K562 (cell line): ENCODE data around the gene PTCH2. TPM values are rescaled to one million over a fixed set of nuclear protein-coding genes. Genes with fewer than 3 reads are reported as not detected.

ENCODE experiments used
- ATAC-seq: fragments of 200-7000 bp; cut with Tn5 transposase; 3 replicates; pipeline ENCODE4 v1.9.1; 2020; ENCODE audit warnings: moderate library complexity
- BruUV-seq: library from RNA; stranded (reverse); fragments of 400-500 nt; replicated peaks from 2 replicates; lab custom pipeline; 2021; lab: Mats Ljungman, UMichigan
- CTCF ChIA-PET: fragments of 300-600 bp; formaldehyde crosslinking; extraction: SDS; loops from one replicate; lab custom pipeline; 2021; ENCODE audit warnings: low intra/inter-chr PET ratio; lab: Yijun Ruan, JAX
- POLR2A ChIA-PET: fragments of 300-600, 350-650 bp; sonication (Branson Sonifier 250); formaldehyde crosslinking; extraction: SDS; loops from one replicate; lab custom pipeline; 2021; ENCODE audit warnings: antibody characterized with exemption, inconsistent platforms; lab: Yijun Ruan, JAX
- DNase-seq, 4 experiments: peaks; one replicate each; pipeline versions ENCODE4 v3.0.0 to v3.0.0-alpha.2; 2011 to 2018; ENCODE audit warnings: low spot score in 3 of 4, mixed read lengths in 3 of 4; ENCODE audit errors: extremely low read depth in 1 of 4
- FAIRE-seq: peaks from 2 replicates; lab custom pipeline; 2011; peaks lifted over from hg19 to GRCh38; lab: Jason Lieb, UNC
- H2AFZ ChIP-seq: 2 replicates; pipeline ENCODE4 v1.6.0; 2011; ENCODE audit warnings: low read depth, low read length, control low read depth, inconsistent platforms
- H3K27ac ChIP-seq: fragments of 200-600 bp; 3 replicates; pipeline ENCODE4 v1.8.0; 2011; ENCODE audit warnings: low read depth, mild to moderate bottlenecking, control low read depth, inconsistent platforms, low read length, moderate library complexity, mixed read lengths; ENCODE audit errors: extremely low read depth
- H3K27me3 ChIP-seq, 2 experiments: fragments of 300-600 bp in 1 of 2; 2 replicates in 1 of 2; 3 replicates in 1 of 2; pipeline versions ENCODE4 v1.6.0 to v1.8.0; 2011; ENCODE audit warnings: inconsistent platforms in 2 of 2, low read length in 2 of 2, mild to moderate bottlenecking in 1 of 2, mixed read lengths in 1 of 2, moderate library complexity in 1 of 2; ENCODE audit not compliant: control insufficient read depth in 2 of 2, insufficient read depth in 2 of 2
- H3K36me3 ChIP-seq: fragments of 300-600 bp; 3 replicates; pipeline ENCODE4 v1.8.0; 2011; ENCODE audit warnings: mild to moderate bottlenecking, low read length, inconsistent platforms; ENCODE audit not compliant: control insufficient read depth, insufficient read depth
- H3K4me1 ChIP-seq, 2 experiments: fragments of 200-600 bp in 1 of 2; replicated peaks in 1 of 2; 2 replicates in 1 of 2; 3 replicates in 1 of 2; pipeline versions ENCODE4 v1.5.1 to v1.8.0; 2011; ENCODE audit warnings: inconsistent platforms in 2 of 2, low read length in 2 of 2, mild to moderate bottlenecking in 1 of 2, mixed read lengths in 1 of 2, moderate library complexity in 1 of 2; ENCODE audit not compliant: control insufficient read depth in 2 of 2, insufficient read depth in 2 of 2
- H3K4me2 ChIP-seq: 2 replicates; pipeline ENCODE4 v1.6.1; 2011; ENCODE audit warnings: low read length, control low read depth, inconsistent platforms, mixed read lengths; ENCODE audit not compliant: insufficient read depth
- H3K4me3 ChIP-seq: fragments of 200-600 bp; sonication (generic), shearing (Covaris generic); 2 replicates; pipeline ENCODE4 v1.5.1; 2016; ENCODE audit warnings: control low read depth, inconsistent platforms
- H3K79me2 ChIP-seq: fragments of 200-600 bp; 3 replicates; pipeline ENCODE4 v1.8.0; 2011; ENCODE audit warnings: low read length, inconsistent platforms; ENCODE audit not compliant: control insufficient read depth, insufficient read depth
- H3K9ac ChIP-seq, 2 experiments: 2 replicates each; pipeline versions ENCODE4 v1.6.0 to v1.6.1; 2011; ENCODE audit warnings: low read depth in 2 of 2, low read length in 2 of 2, control low read depth in 1 of 2, inconsistent platforms in 1 of 2, mild to moderate bottlenecking in 1 of 2, mixed read lengths in 1 of 2; ENCODE audit not compliant: insufficient read depth in 1 of 2
- H3K9me1 ChIP-seq: one replicate; pipeline ENCODE4 v1.6.0; 2011; ENCODE audit warnings: inconsistent platforms, mild to moderate bottlenecking, low read length, moderate library complexity; ENCODE audit not compliant: control insufficient read depth, insufficient read depth
- H3K9me3 ChIP-seq: replicated peaks from 2 replicates; pipeline ENCODE4 v1.5.1; 2011; ENCODE audit warnings: low read depth, low read length, inconsistent platforms; ENCODE audit not compliant: control insufficient read depth, insufficient read depth
- H4K20me1 ChIP-seq: replicated peaks from 2 replicates; pipeline ENCODE4 v1.6.1; 2011; ENCODE audit warnings: low read length, inconsistent platforms, mixed read lengths; ENCODE audit not compliant: control insufficient read depth, insufficient read depth
- CAMTA2 ChIP-seq: fragments of 250-450 bp; sonication (Bioruptor Pico); conservative IDR thresholded peaks from 2 replicates; pipeline ENCODE4 v1.5.1; 2022
- CBX5 ChIP-seq: IDR thresholded peaks from 2 replicates; pipeline ENCODE4 v1.6.1; 2014; ENCODE audit warnings: low read depth, borderline replicate concordance
- CEBPG ChIP-seq, 3 experiments: fragments of 200-800 bp in 1 of 3; sonication (Bioruptor generic) in 1 of 3; sonication (generic) in 1 of 3; formaldehyde crosslinking in 1 of 3; IDR thresholded peaks in 2 of 3; conservative IDR thresholded peaks in 1 of 3; 2 replicates each; pipeline versions ENCODE4 v1.6.1 to v1.8.0; 2016 to 2022; ENCODE audit warnings: missing compliant biosample characterization in 2 of 3, missing genetic modification characterization in 2 of 3, mild to moderate bottlenecking in 1 of 3, missing genetic modification reagents in 1 of 3
- CREB3L1 ChIP-seq: fragments of 450-650 bp; IDR thresholded peaks from 2 replicates; pipeline ENCODE4 v1.6.1; 2014; ENCODE audit warnings: low read depth, mild to moderate bottlenecking, moderate library complexity, borderline replicate concordance
- DLX4 ChIP-seq: fragments of 250-450 bp; sonication (Bioruptor Pico); IDR thresholded peaks from 2 replicates; pipeline ENCODE4 v1.6.1; 2021; ENCODE audit warnings: mild to moderate bottlenecking
- ETS2 ChIP-seq: IDR thresholded peaks from 2 replicates; pipeline ENCODE4 v1.6.1; 2016; ENCODE audit warnings: borderline replicate concordance, missing genetic modification characterization, mild to moderate bottlenecking, moderate library complexity, missing compliant biosample characterization; ENCODE audit not compliant: poor library complexity, severe bottlenecking
- HMGN3 ChIP-seq: IDR thresholded peaks from 2 replicates; pipeline ENCODE4 v1.6.1; 2011; ENCODE audit warnings: borderline replicate concordance, low read depth, mild to moderate bottlenecking, mixed read lengths, low read length; ENCODE audit not compliant: insufficient read length; ENCODE audit errors: extremely low read depth
- PHF8 ChIP-seq: fragments of 200-600 bp; sonication (generic); IDR thresholded peaks from 2 replicates; pipeline ENCODE4 v1.6.1; 2012; ENCODE audit warnings: mixed run types, mild to moderate bottlenecking, inconsistent platforms, low read length, moderate library complexity, borderline replicate concordance
- POLR2AphosphoS5 ChIP-seq: IDR thresholded peaks from 2 replicates; pipeline ENCODE4 v1.6.1; 2011; ENCODE audit warnings: mild to moderate bottlenecking, low read depth, low read length, moderate library complexity; ENCODE audit not compliant: control insufficient read depth, insufficient read depth
- POLR2G ChIP-seq: fragments of 200-400 bp; formaldehyde crosslinking; IDR thresholded peaks from 2 replicates; pipeline ENCODE4 v1.6.1; 2017; ENCODE audit warnings: low read depth, mild to moderate bottlenecking, antibody characterized with exemption, low read length, moderate library complexity
- SMAD1 ChIP-seq: fragments of 150-350 bp; IDR thresholded peaks from 2 replicates; pipeline ENCODE4 v1.6.1; 2014; ENCODE audit warnings: low read length, low read depth; ENCODE audit not compliant: partially characterized antibody
- TAF9B ChIP-seq: fragments of 450-650 bp; IDR thresholded peaks from 2 replicates; pipeline ENCODE4 v1.6.1; 2018; ENCODE audit warnings: mild to moderate bottlenecking; ENCODE audit not compliant: partially characterized antibody
- TCFL5 ChIP-seq: fragments of 250-450 bp; sonication (Bioruptor Pico); conservative IDR thresholded peaks from 2 replicates; pipeline ENCODE4 v1.6.1; 2021; ENCODE audit warnings: mild to moderate bottlenecking, moderate library complexity, matching md5 sums
- ZBED1 ChIP-seq: IDR thresholded peaks from 2 replicates; pipeline ENCODE4 v1.6.1; 2014
- ZBTB43 ChIP-seq: sonication (generic); formaldehyde crosslinking; IDR thresholded peaks from 2 replicates; pipeline ENCODE4 v1.8.0; 2023; ENCODE audit warnings: mild to moderate bottlenecking, missing genetic modification reagents
- WGBS: fragments of 100-300 bp; shearing (Covaris generic); methylation state at CpG from one replicate; pipeline ENCODE4 v1.1.6; 2016; ENCODE audit warnings: low coverage, mixed read lengths; ENCODE audit not compliant: insufficient coverage; ENCODE audit errors: missing lambda C conversion rate; 5-methylcytosine and 5-hydroxymethylcytosine counted together
- in situ Hi-C: fragments of 300-500 bp; cut with MboI; formaldehyde crosslinking; loops from 4 replicates; pipeline ENCODE4 v1.15.0; 2018; ENCODE audit warnings: inconsistent platforms, mixed read lengths
- intact Hi-C: fragments of 100-400 bp; cut with micrococcal nuclease; formaldehyde crosslinking; loops from 2 replicates; pipeline ENCODE4 v1.14.2; 2022
- polyA plus RNA-seq, 8 experiments: library from polyadenylated mRNA; depleted of rRNA in 4 of 8; stranded (reverse) in 5 of 8; unstranded in 3 of 8; fragments of >200 nt; fragmentation: Nextera tagmentation in 2 of 8; fragmentation: Illumina TruSeq in 1 of 8; extraction: Ambion mirVana in 2 of 8; extraction: Trizol in 1 of 8; gene quantifications; 2 replicates each; pipeline versions ENCODE4 v1.2.1 to v1.2.3, GENCODE V29; 2011 to 2014; ENCODE audit warnings: inconsistent platforms in 1 of 8, missing spikeins in 1 of 8
- total RNA-seq, 7 experiments: library from RNA; depleted of rRNA in 6 of 7; stranded (reverse); fragments of >200 nt in 6 of 7; fragmentation: Illumina TruSeq in 2 of 7; extraction: Trizol in 2 of 7; gene quantifications; 2 replicates each; pipeline versions ENCODE4 v1.2.1 to v1.2.3, GENCODE V29; 2011 to 2021; ENCODE audit warnings: low replicate concordance in 1 of 7

The PTCH2 gene
- total and polyA plus RNA-seq, 9 of the 15 experiments (the other 6 are each of a cell fraction or from before 2014, with no cell fraction given) = 0.15 to 27.3 (median 0.48) TPM; not detected in 1

- TF ChIP-seq SMAD1 = no peak
- TF ChIP-seq ZBED1 = no peak
- TF ChIP-seq POLR2G = peak; percentile 35; the same call in 1 of the 2 replicates
- no peak for TF ChIP-seq HMGN3
- TF ChIP-seq PHF8 = no peak
- TF ChIP-seq, all 486 proteins: peak for 2
Observed at GRCh38 chr1:44784094-44785028, 58.7 kb downstream of the PTCH2 start (continued).

- Histone ChIP-seq H3K27me3 (no peaks in the 10 kb centered on the region), H2AFZ (no peak overlapping the region), H3K27ac (no peak overlapping the region), H3K79me2 (peaks cover 6% of the 10 kb centered on the region), H3K4me1 (peaks cover 0 to 17% of the 10 kb centered on the region in 2 experiments; a peak in 4 of 5 replicates), H3K9me1 (peaks cover 2% of the 10 kb centered on the region), H4K20me1 (peaks cover 2% of the 10 kb centered on the region), H3K36me3 (peaks cover 30% of the 10 kb centered on the region), H3K4me2 (no peak overlapping the region), H3K9ac (no peak overlapping the region), H3K9me3 (no peaks in the 10 kb centered on the region), H3K4me3 (no peak overlapping the region)
- in situ Hi-C loops = no loop called here
- no peak for FAIRE-seq
- CTCF ChIA-PET = no interaction called here
- no peak for ATAC-seq
- no peak for DNase-seq
- whole genome bisulfite sequencing = 59% methylated on average over 8 of the region's 8 CpGs
- no peak for TF ChIP-seq TCFL5 (CRISPR knock-in tag)
- TF ChIP-seq CEBPG (CRISPR knock-in tag; IDR thresholded peaks at IDR 0.05) = no peak
- no peak for TF ChIP-seq CEBPG (tag; conservative IDR thresholded peaks at IDR 0.05 in 1 of 2, IDR thresholded peaks at IDR 0.05 in 1 of 2)
- no peak for TF ChIP-seq ETS2 (tag)
- TF ChIP-seq TAF9B = no peak
- TF ChIP-seq CREB3L1 = no peak
- no peak for TF ChIP-seq DLX4
- no peak for TF ChIP-seq ZBTB43 (CRISPR knock-in tag)
- no peak for TF ChIP-seq CAMTA2
- no peak for TF ChIP-seq POLR2AphosphoS5
- no peak for TF ChIP-seq CBX5
- BruUV-seq = no TSS peak
- intact Hi-C loops = no loop called here
- POLR2A ChIA-PET = interaction anchor here (0.6 to 12.0 kb wide), 7 partner anchors 5 to 62 kb away, joined by 3 to 253 read pairs (median 7); partner anchors contain the start of genes BEST4, BTBD19, PLK3 and RPS8
Observed at GRCh38 chr1:44783697-44784093, 59.4 kb downstream of the PTCH2 start.
